GM12801 (cell line): Measurements from ENCODE around the gene SORCS3.

ENCODE experiments used
- CTCF ChIP-seq: IDR thresholded peaks from one replicate; pipeline ENCODE4 v1.5.1; 2011; ENCODE audit warnings: control low read depth; ENCODE audit not compliant: insufficient read length; ENCODE audit errors: extremely low read depth

The SORCS3 gene

DNA sequence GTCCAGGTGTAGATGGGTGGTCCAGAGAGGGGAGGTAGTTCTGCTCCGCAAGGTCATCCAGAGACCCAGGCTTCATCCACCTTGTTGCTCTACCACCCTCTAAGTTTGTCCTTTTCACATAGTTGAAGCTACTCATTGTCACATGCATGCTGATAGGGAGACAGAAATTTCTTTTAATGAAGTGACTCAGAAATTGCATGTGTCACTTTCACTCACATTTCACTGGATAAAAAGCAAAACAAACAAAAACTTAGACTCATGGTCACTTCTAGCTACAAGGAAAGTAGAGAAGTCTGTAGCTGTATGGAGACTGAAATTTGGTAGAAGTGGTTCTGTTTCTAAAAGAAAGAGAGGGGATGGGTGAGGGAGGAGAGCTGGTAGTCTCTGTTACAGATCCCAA, 161.9 kb downstream of the SORCS3 start:
- TF ChIP-seq CTCF = no peak

DNA sequence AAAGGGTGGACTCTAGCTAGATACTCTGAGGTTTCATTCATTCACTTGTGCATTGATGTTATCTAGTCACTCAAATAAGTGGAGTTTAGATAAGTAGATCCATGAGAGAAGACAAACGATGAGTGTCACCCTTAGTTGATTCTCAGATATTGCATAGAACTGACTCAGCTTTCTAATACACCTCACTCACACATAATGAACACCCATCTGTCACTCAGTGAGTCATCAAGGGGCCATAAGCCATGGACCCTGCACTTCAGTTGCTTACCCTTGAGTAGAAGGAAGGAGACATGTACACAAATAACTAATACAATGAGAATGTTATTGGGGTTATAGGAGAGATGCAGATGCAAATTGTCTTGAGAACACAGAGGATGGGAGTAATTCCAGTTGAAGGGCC, 163.8 kb downstream of the SORCS3 start:
- no peak for TF ChIP-seq CTCF

GRCh38 chr10:104806801-104807200, 165.7 kb downstream of the SORCS3 start:
- TF ChIP-seq CTCF = no peak

- TF ChIP-seq CTCF = no peak
These were observed 166.7 kb downstream of the SORCS3 start for GRCh38 chr10:104807581-104808310.

DNA sequence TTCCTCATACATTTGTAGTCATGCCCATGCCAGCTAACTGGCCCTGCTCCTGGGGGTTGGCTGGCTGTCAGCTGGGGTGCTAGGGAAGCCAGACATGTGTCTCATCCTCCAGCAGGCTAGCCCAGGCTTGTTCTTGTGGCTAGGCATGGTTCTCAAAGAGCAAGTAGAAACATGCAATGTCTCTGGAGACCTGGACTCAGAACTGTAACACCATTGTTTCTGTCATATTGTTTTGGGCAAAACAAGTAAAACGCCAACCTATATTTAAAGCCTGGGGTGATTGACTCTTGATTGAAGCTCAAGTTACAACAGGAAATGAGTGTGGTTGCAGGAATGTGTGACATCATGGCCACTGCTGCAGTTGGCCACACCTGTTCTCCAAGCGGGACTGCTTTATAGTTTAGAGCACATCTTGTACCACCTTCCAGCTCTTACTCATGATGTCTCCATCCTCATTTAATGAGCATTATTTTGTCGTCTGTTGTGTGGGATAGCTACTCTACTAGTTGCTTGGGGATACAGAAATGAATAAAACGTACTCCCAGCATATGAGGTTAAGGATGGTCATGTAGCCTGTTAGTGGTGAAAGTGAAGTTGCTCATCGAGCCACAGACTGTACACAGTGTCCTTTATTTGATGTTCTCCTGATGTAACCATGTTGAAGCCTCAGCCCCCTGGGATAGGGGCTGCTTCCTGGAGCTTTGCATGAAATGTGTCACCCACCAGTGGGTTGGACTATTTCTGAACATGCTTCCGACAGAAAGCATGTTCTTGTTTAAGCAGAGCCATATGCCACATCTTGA, 168.4 kb downstream of the SORCS3 start:
- TF ChIP-seq CTCF = no peak

- no peak for TF ChIP-seq CTCF
These were observed 170.1 kb downstream of the SORCS3 start for GRCh38 chr10:104811166-104811565.

GRCh38 chr10:104816501-104816900, 175.4 kb downstream of the SORCS3 start:
- no peak for TF ChIP-seq CTCF
